HepG2 (cell line): ENCODE data around the gene WWC2. TPM values are rescaled to one million over a fixed set of nuclear protein-coding genes. Genes with fewer than 3 reads are reported as not detected.

Experiments
- ATAC-seq: fragments of 200-7000 bp; cut with Tn5 transposase; 3 replicates; pipeline ENCODE4 v1.9.1; 2020; ENCODE audit warnings: mild to moderate bottlenecking, moderate library complexity
- BruUV-seq: library from RNA; stranded (reverse); fragments of 400-500 nt; replicated peaks from 2 replicates; lab custom pipeline; 2021; lab: Mats Ljungman, UMichigan
- CTCF ChIA-PET: fragments of 300-600 bp; formaldehyde crosslinking; extraction: SDS; loops from one replicate; lab custom pipeline; 2021; ENCODE audit warnings: low total read pairs, inconsistent platforms, low intra/inter-chr PET ratio; lab: Yijun Ruan, JAX
- POLR2A ChIA-PET: fragments of 350-600 bp; sonication (Branson Sonifier 250); formaldehyde crosslinking; loops from one replicate; lab custom pipeline; 2020; ENCODE audit warnings: antibody characterized with exemption, inconsistent platforms; lab: Yijun Ruan, JAX
- DNase-seq: peaks from one replicate; pipeline ENCODE4 v3.0.0-alpha.2; 2015; ENCODE audit warnings: low spot score
- FAIRE-seq: peaks from 3 replicates; lab custom pipeline; 2011; peaks lifted over from hg19 to GRCh38; lab: Jason Lieb, UNC
- H2AFZ ChIP-seq: one replicate; pipeline ENCODE4 v1.6.1; 2011; ENCODE audit warnings: low read length, inconsistent platforms
- H3K27ac ChIP-seq: fragments of 300-600 bp; 3 replicates; pipeline ENCODE4 v1.8.0; 2011; ENCODE audit warnings: mixed run types, mild to moderate bottlenecking, mixed read lengths, low read length, inconsistent platforms; ENCODE audit not compliant: insufficient read depth; ENCODE audit errors: extremely low read length
- H3K27me3 ChIP-seq, 2 experiments: fragments of 200-600 bp in 1 of 2; 2 replicates in 1 of 2; 3 replicates in 1 of 2; pipeline versions ENCODE4 v1.6.0 to v1.8.0; 2011; ENCODE audit warnings: low read length in 2 of 2, mild to moderate bottlenecking in 2 of 2, moderate library complexity in 2 of 2, inconsistent platforms in 1 of 2; ENCODE audit not compliant: insufficient read depth in 2 of 2, control insufficient read depth in 1 of 2
- H3K36me3 ChIP-seq, 2 experiments: fragments of 200-600 bp in 1 of 2; replicated peaks in 1 of 2; 2 replicates in 1 of 2; 3 replicates in 1 of 2; pipeline versions ENCODE4 v1.5.1 to v1.8.0; 2011; ENCODE audit warnings: low read length in 2 of 2, inconsistent platforms in 1 of 2; ENCODE audit not compliant: insufficient read depth in 2 of 2, control insufficient read depth in 1 of 2
- H3K4me1 ChIP-seq: 2 replicates; pipeline ENCODE4 v1.5.1; 2012; ENCODE audit warnings: low read length, inconsistent platforms; ENCODE audit not compliant: insufficient read depth
- H3K4me2 ChIP-seq: 2 replicates; pipeline ENCODE4 v1.6.0; 2011; ENCODE audit warnings: low read depth, low read length, inconsistent platforms
- H3K4me3 ChIP-seq, 3 experiments: fragments of 200-600 bp in 1 of 3; sonication (generic), shearing (Covaris generic) in 1 of 3; replicated peaks in 1 of 3; 2 replicates each; pipeline ENCODE4 v1.5.1; 2011 to 2016; ENCODE audit warnings: low read length in 3 of 3, inconsistent platforms in 2 of 3, low read depth in 2 of 3, mild to moderate bottlenecking in 2 of 3, control low read depth in 1 of 3, mixed read lengths in 1 of 3; ENCODE audit not compliant: insufficient read depth in 1 of 3
- H3K79me2 ChIP-seq: one replicate; pipeline ENCODE4 v1.6.1; 2011; ENCODE audit warnings: low read length, inconsistent platforms; ENCODE audit not compliant: insufficient read depth
- H3K9ac ChIP-seq: 2 replicates; pipeline ENCODE4 v1.6.0; 2011; ENCODE audit warnings: mild to moderate bottlenecking, low read depth, low read length, inconsistent platforms; ENCODE audit not compliant: insufficient read depth
- H3K9me3 ChIP-seq: 2 replicates; pipeline ENCODE4 v1.5.1; 2012; ENCODE audit warnings: mild to moderate bottlenecking, low read length
- H4K20me1 ChIP-seq: 2 replicates; pipeline ENCODE4 v1.6.0; 2011; ENCODE audit warnings: inconsistent platforms, mild to moderate bottlenecking, low read length, moderate library complexity; ENCODE audit not compliant: insufficient read depth
- CC2D1A ChIP-seq: sonication (generic); formaldehyde crosslinking; IDR thresholded peaks from 2 replicates; pipeline ENCODE4 v1.8.1; 2023; ENCODE audit warnings: mild to moderate bottlenecking, missing genetic modification reagents
- DPF2 ChIP-seq: sonication (generic); formaldehyde crosslinking; IDR thresholded peaks from 2 replicates; pipeline ENCODE4 v1.4.0; 2020; ENCODE audit warnings: mild to moderate bottlenecking, low read depth, missing genetic modification reagents, borderline replicate concordance
- FOXK2 ChIP-seq: fragments of 450-650 bp; IDR thresholded peaks from 2 replicates; pipeline ENCODE4 v1.6.1; 2016
- KDM5A ChIP-seq: fragments of 200-600 bp; sonication (generic); IDR thresholded peaks from 2 replicates; pipeline ENCODE4 v1.7.0; 2018; ENCODE audit warnings: antibody characterized with exemption, mild to moderate bottlenecking, low read length, borderline replicate concordance
- MAF1 ChIP-seq: sonication (generic); formaldehyde crosslinking; IDR thresholded peaks from 2 replicates; pipeline ENCODE4 v1.5.0; 2020; ENCODE audit warnings: missing genetic modification reagents, borderline replicate concordance
- MYNN ChIP-seq: sonication (generic); formaldehyde crosslinking; IDR thresholded peaks from 2 replicates; pipeline ENCODE4 v1.4.0; 2020; ENCODE audit warnings: mild to moderate bottlenecking, low read depth, missing genetic modification reagents
- NFE2L2 ChIP-seq: fragments of 150-350 bp; IDR thresholded peaks from 2 replicates; pipeline ENCODE4 v1.6.1; 2014; ENCODE audit warnings: low read length
- PAX8 ChIP-seq: sonication (generic); formaldehyde crosslinking; IDR thresholded peaks from 2 replicates; pipeline ENCODE4 v1.8.0; 2022; ENCODE audit warnings: mild to moderate bottlenecking, missing genetic modification reagents, borderline replicate concordance
- REL ChIP-seq: sonication (generic); formaldehyde crosslinking; conservative IDR thresholded peaks from 2 replicates; pipeline ENCODE4 v1.8.0; 2022; ENCODE audit warnings: mild to moderate bottlenecking, missing genetic modification reagents, moderate library complexity
- TMF1 ChIP-seq: sonication (generic); formaldehyde crosslinking; IDR thresholded peaks from 2 replicates; pipeline ENCODE4 v1.8.1; 2022; ENCODE audit warnings: low read depth, missing genetic modification reagents
- ZFY ChIP-seq: sonication (generic); formaldehyde crosslinking; IDR thresholded peaks from 2 replicates; pipeline ENCODE4 v1.4.0; 2020; ENCODE audit warnings: missing genetic modification reagents
- ZNF235 ChIP-seq: sonication (generic); formaldehyde crosslinking; IDR thresholded peaks from 2 replicates; pipeline ENCODE4 v1.8.1; 2023; ENCODE audit warnings: mild to moderate bottlenecking, missing genetic modification reagents, borderline replicate concordance
- ZNF816 ChIP-seq: sonication (generic); formaldehyde crosslinking; IDR thresholded peaks from 2 replicates; pipeline ENCODE4 v1.8.0; 2022; ENCODE audit warnings: missing genetic modification reagents, mild to moderate bottlenecking, borderline replicate concordance
- ZNF891 ChIP-seq: sonication (generic); formaldehyde crosslinking; IDR thresholded peaks from 2 replicates; pipeline ENCODE4 v1.5.0; 2020; ENCODE audit warnings: mild to moderate bottlenecking, missing genetic modification reagents
- ZZZ3 ChIP-seq: sonication (generic); formaldehyde crosslinking; IDR thresholded peaks from 2 replicates; pipeline ENCODE4 v1.4.0; 2020; ENCODE audit warnings: missing genetic modification reagents, mild to moderate bottlenecking, borderline replicate concordance
- WGBS: methylation state at CpG from one replicate; pipeline ENCODE4 v1.1.6; 2017; ENCODE audit warnings: low lambda C conversion rate; 5-methylcytosine and 5-hydroxymethylcytosine counted together
- in situ Hi-C: cut with HindIII; loops from 2 replicates; pipeline ENCODE4 v1.10.0; 2017; ENCODE audit warnings: low pct_unique_long_range_greater_than_20kb; ENCODE audit not compliant: extremely low pct_ligation_motif_present
- intact Hi-C: fragments of 100-400 bp; cut with micrococcal nuclease; formaldehyde crosslinking; loops from one replicate; pipeline ENCODE4 v1.10.0; 2022; ENCODE audit not compliant: unreplicated experiment
- polyA plus RNA-seq, 8 experiments: library from polyadenylated mRNA; depleted of rRNA in 3 of 8; stranded (reverse) in 7 of 8; unstranded in 1 of 8; fragments of >200 nt; fragmentation: Illumina TruSeq in 4 of 8; extraction: Trizol in 4 of 8; gene quantifications; 2 replicates each; pipeline versions ENCODE4 v1.2.1 to v1.2.3, GENCODE V29; 2011 to 2016; ENCODE audit warnings: low read depth in 4 of 8, missing spikeins in 1 of 8, mixed read lengths in 1 of 8; ENCODE audit not compliant: insufficient read depth in 1 of 8
- total RNA-seq, 5 experiments: library from RNA; depleted of rRNA; stranded (reverse); fragments of >200 nt; fragmentation: Illumina TruSeq; extraction: Trizol; gene quantifications; 2 replicates each; pipeline ENCODE4 v1.2.3, GENCODE V29; 2016; ENCODE audit warnings: low read depth in 1 of 5
- TF ChIP-seq, protein P1 (sequence below): sonication (generic); formaldehyde crosslinking; IDR thresholded peaks from 2 replicates; pipeline ENCODE4 v1.5.0; 2020; ENCODE audit warnings: missing genetic modification reagents, mild to moderate bottlenecking, borderline replicate concordance
- TF ChIP-seq, protein P2 (sequence below): sonication (generic); formaldehyde crosslinking; IDR thresholded peaks from 2 replicates; pipeline ENCODE4 v1.5.0; 2020; ENCODE audit warnings: missing genetic modification reagents

The WWC2 gene
- total and polyA plus RNA-seq, 2 of the 13 experiments (the other 11 are each of a cell fraction or from before 2014, with no cell fraction given), result 40.0 to 50.1 TPM

DNA sequence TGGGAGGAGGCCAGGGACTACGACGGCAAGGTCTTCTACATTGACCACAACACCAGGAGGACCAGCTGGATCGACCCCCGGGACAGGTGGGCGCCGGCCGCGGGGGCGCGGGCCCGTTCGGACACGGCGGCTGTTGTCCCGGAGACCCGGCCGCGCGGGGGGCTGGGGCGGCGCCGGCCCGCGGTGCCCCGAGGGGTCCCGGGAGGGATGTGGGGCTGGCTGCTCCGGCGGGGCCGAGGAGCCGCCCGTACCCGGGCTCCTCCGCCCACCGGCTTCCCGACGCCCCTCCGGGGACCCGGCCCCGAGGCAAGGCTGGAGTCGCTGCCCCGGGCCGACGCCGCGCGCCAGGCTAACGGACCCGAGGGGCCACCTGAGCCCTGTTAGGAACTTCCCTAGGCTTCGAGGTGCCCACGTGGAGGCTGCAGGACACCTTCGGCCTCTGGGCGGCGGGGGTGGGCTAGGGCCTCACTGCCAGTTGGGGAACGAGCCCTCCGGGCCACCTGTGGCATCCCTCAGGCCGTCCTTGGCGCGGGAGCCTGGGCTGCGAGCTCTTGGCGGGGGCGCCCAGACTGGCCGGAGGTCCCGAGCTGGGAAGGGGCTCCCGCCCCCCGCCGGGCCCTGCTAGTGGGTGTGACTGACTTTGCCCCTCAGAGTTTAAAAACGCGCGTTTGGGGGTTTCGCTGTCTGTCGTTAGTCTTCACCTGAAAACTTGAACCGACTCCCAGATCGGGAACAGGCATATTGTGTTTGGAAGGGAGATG, 660 bp downstream of the WWC2 start (continued):
- TF ChIP-seq, protein P1, sequence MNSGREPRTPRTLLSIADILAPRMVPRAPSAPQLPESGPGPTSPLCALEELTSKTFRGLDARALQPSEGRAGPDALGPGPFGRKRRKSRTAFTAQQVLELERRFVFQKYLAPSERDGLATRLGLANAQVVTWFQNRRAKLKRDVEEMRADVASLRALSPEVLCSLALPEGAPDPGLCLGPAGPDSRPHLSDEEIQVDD (CRISPR knock-in tag), result no peak
- TF ChIP-seq ZFY (0 out of 2 replicates have a peak, but pooled peaks have one; percentile 8), ZZZ3 (CRISPR knock-in tag) (no peak), ZNF891 (CRISPR knock-in tag) (0 out of 2 replicates have a peak, but pooled peaks have one; percentile 22), ZNF235 (CRISPR knock-in tag) (no peak), FOXK2 (no peak), MYNN (CRISPR knock-in tag) (no peak), MAF1 (no peak), NFE2L2 (no peak), CC2D1A (no peak), DPF2 (CRISPR knock-in tag) (no peak)

DNA sequence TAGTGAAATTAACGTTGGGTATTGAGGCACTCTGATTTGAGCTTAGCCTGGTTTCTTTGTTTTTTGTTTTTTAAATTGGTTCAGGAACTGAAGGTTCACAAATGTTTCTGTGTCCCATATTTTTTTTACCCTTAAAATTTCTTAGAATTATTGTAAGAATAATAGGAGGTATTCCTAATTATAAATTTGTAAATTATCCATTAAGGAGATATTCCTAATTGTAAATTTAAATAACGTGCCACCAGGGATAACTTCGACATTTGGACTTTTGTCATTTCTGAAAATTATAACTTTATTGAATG, 1.2 kb downstream of the WWC2 start:
- FAIRE-seq (no peak), ATAC-seq (no peak), DNase-seq (no peak)
- Histone ChIP-seq H3K9ac (peak overlapping the region; percentile 99), H3K27me3 (no peaks in the 10 kb centered on the region; a peak in 1 of 5 replicates), H2AFZ (no peak overlapping the region), H3K4me3 (peak overlapping the region; percentile 90 to 97 (median 91)), H3K36me3 (0 out of 5 replicates have a peak, but pooled peaks cover 0 to 2% of the 10 kb centered on the region in 2 experiments), H3K9me3 (no peaks in the 10 kb centered on the region), H3K79me2 (peaks cover 73% of the 10 kb centered on the region), H3K27ac (peak overlapping the region; percentile 99), H3K4me1 (peaks cover 68% of the 10 kb centered on the region), H3K4me2 (peak overlapping the region; percentile 91), H4K20me1 (peaks cover 37% of the 10 kb centered on the region)
- no peak for TF ChIP-seq TMF1 (CRISPR knock-in tag)
- no peak for TF ChIP-seq PAX8 (CRISPR knock-in tag)
- 0 out of 2 replicates have a peak, but pooled peaks have one; percentile 61 for TF ChIP-seq ZNF816 (CRISPR knock-in tag)
- TF ChIP-seq, protein P2, sequence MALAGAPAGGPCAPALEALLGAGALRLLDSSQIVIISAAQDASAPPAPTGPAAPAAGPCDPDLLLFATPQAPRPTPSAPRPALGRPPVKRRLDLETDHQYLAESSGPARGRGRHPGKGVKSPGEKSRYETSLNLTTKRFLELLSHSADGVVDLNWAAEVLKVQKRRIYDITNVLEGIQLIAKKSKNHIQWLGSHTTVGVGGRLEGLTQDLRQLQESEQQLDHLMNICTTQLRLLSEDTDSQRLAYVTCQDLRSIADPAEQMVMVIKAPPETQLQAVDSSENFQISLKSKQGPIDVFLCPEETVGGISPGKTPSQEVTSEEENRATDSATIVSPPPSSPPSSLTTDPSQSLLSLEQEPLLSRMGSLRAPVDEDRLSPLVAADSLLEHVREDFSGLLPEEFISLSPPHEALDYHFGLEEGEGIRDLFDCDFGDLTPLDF (CRISPR knock-in tag), result 0 out of 2 replicates have a peak, but pooled peaks have one; percentile 7
- peak; percentile 0; the same call in 1 of the 2 replicates for TF ChIP-seq KDM5A
- no peak for TF ChIP-seq REL (CRISPR knock-in tag)
- no TSS peak for BruUV-seq
- in situ Hi-C loops (loop anchor here (5.0 kb wide), 1 partner anchor 72 kb away; no protein-coding TSS in a partner anchor), intact Hi-C loops (loop anchor here (2.0 to 5.0 kb wide), 2 partner anchors 41 to 72 kb away; no protein-coding TSS in a partner anchor)
- POLR2A ChIA-PET, result interaction anchor here (3.3 to 4.4 kb wide), 2 partner anchors 10 to 18 kb away, joined by 23 to 78 read pairs; no protein-coding TSS in a partner anchor
- WGBS, result under 1% methylated on average over 3 of the region's 3 CpGs
- CTCF ChIA-PET, result no interaction called here
